Endodermal cell (in vitro differentiated cells): ENCODE measurements around the gene AP3D1. TPM values are rescaled to one million over a fixed set of nuclear protein-coding genes. Genes with fewer than 3 reads are reported as not detected.

ENCODE experiments used
- DNase-seq: peaks from one replicate; pipeline ENCODE4 v3.0.0-alpha.2; 2017
- H3K27ac ChIP-seq: 2 replicates; pipeline ENCODE4 v1.5.1; 2013; ENCODE audit warnings: mild to moderate bottlenecking, low read depth, low read length, moderate library complexity
- H3K27me3 ChIP-seq: 2 replicates; pipeline ENCODE4 v1.6.1; 2013; ENCODE audit warnings: mild to moderate bottlenecking, low read length, moderate library complexity; ENCODE audit not compliant: insufficient read depth, control insufficient read depth, poor library complexity, severe bottlenecking
- H3K36me3 ChIP-seq: 2 replicates; pipeline ENCODE4 v1.7.0; 2013; ENCODE audit warnings: mild to moderate bottlenecking, low read length, moderate library complexity; ENCODE audit not compliant: control insufficient read depth, insufficient read depth
- H3K4me1 ChIP-seq: one replicate; pipeline ENCODE4 v1.7.0; 2013; ENCODE audit warnings: low read length; ENCODE audit not compliant: control insufficient read depth, insufficient read depth
- H3K4me3 ChIP-seq: 2 replicates; pipeline ENCODE4 v1.5.1; 2013; ENCODE audit warnings: mild to moderate bottlenecking, low read length, moderate library complexity
- H3K9ac ChIP-seq: 2 replicates; pipeline ENCODE4 v1.6.1; 2013; ENCODE audit warnings: mild to moderate bottlenecking, low read length, moderate library complexity; ENCODE audit not compliant: poor library complexity, severe bottlenecking; ENCODE audit errors: extremely low read depth
- H3K9me3 ChIP-seq: 2 replicates; pipeline ENCODE4 v1.6.1; 2013; ENCODE audit warnings: mild to moderate bottlenecking, low read length, moderate library complexity; ENCODE audit not compliant: control insufficient read depth
- H3K27ac Mint-ChIP-seq: 2 replicates; pipeline ENCODE4 v1.8.0; 2020; ENCODE audit warnings: mixed read lengths
- H3K27me3 Mint-ChIP-seq: 2 replicates; pipeline ENCODE4 v1.8.0; 2021; ENCODE audit warnings: mild to moderate bottlenecking, mixed read lengths; ENCODE audit not compliant: insufficient read depth
- H3K36me3 Mint-ChIP-seq: 2 replicates; pipeline ENCODE4 v1.8.0; 2020; ENCODE audit warnings: low read depth, mixed read lengths
- H3K4me1 Mint-ChIP-seq: 2 replicates; pipeline ENCODE4 v1.8.0; 2020; ENCODE audit warnings: mixed read lengths
- H3K4me3 Mint-ChIP-seq: 2 replicates; pipeline ENCODE4 v1.8.0; 2020; ENCODE audit warnings: mild to moderate bottlenecking, moderate library complexity, mixed read lengths
- H3K9me3 Mint-ChIP-seq: 2 replicates; pipeline ENCODE4 v1.8.0; 2020; ENCODE audit warnings: mild to moderate bottlenecking, mixed read lengths
- CTCF ChIP-seq: fragments of 200-600 bp; sonication (generic); conservative IDR thresholded peaks from 2 replicates; pipeline ENCODE4 v1.5.0; 2021; ENCODE audit warnings: antibody characterized with exemption, mild to moderate bottlenecking
- WGBS, 2 experiments: methylation state at CpG; one replicate each; pipeline versions ENCODE4 v1.1.5 to v1.1.7; 2013; ENCODE audit warnings: missing lambda C conversion rate in 2 of 2, mixed read lengths in 1 of 2; ENCODE audit not compliant: insufficient coverage in 1 of 2, insufficient read length in 1 of 2; 5-methylcytosine and 5-hydroxymethylcytosine counted together
- total RNA-seq, 2 donors: library from RNA; stranded (reverse); fragmentation: NEBNext Ultra II Directional in 1 of 2; extraction: Animal tissue kit (Norgen Biotek cat#: 25700) in 1 of 2; gene quantifications; 2 replicates in 1 of 2; 3 replicates in 1 of 2; pipeline ENCODE4 v1.2.1, GENCODE V29; 2021

The AP3D1 gene
- total RNA-seq, 2 donors from 2014 or later, result 162 to 181 TPM

- H3K9me3 Mint-ChIP-seq, result no peaks in the 10 kb centered on the region
Measured at GRCh38 chr19:2195914-2196313, 44.5 kb upstream of the AP3D1 start.

GRCh38 chr19:2195361-2195760, 44.0 kb upstream of the AP3D1 start:
- Mint-ChIP-seq H3K27ac (no peak overlapping the region), H3K4me1 (no peaks in the 10 kb centered on the region), H3K4me3 (no peak overlapping the region), H3K36me3 (peaks cover 37% of the 10 kb centered on the region), H3K27me3 (no peaks in the 10 kb centered on the region), H3K9me3 (no peaks in the 10 kb centered on the region)
- Histone ChIP-seq H3K9me3 (no peaks in the 10 kb centered on the region), H3K27ac (no peak overlapping the region), H3K27me3 (no peaks in the 10 kb centered on the region), H3K4me3 (no peak overlapping the region), H3K4me1 (no peaks in the 10 kb centered on the region), H3K36me3 (peaks cover 4% of the 10 kb centered on the region), H3K9ac (no peak overlapping the region)
- WGBS, 2 experiments, result 95 to 96% methylated on average over 6 to 13 of the region's 13 CpGs
- TF ChIP-seq CTCF, result no peak
- DNase-seq, result no peak

More at GRCh38 chr19:2195914-2196313, 44.5 kb upstream of the AP3D1 start:
- H3K4me3 Mint-ChIP-seq, result no peak overlapping the region
- no peaks in the 10 kb centered on the region for H3K9me3 ChIP-seq
- peaks cover 4% of the 10 kb centered on the region for H3K36me3 ChIP-seq
- no peaks in the 10 kb centered on the region for H3K27me3 Mint-ChIP-seq
- no peaks in the 10 kb centered on the region for H3K4me1 ChIP-seq
- no peak overlapping the region for H3K27ac ChIP-seq
- WGBS, 2 experiments, result 94% methylated on average over 14 to 19 of the region's 19 CpGs
- TF ChIP-seq CTCF, result no peak
- no peak overlapping the region for H3K27ac Mint-ChIP-seq
- no peak for DNase-seq
- H3K4me1 Mint-ChIP-seq, result no peaks in the 10 kb centered on the region
- no peak overlapping the region for H3K4me3 ChIP-seq
- H3K27me3 ChIP-seq, result no peaks in the 10 kb centered on the region
- H3K36me3 Mint-ChIP-seq, result peaks cover 31% of the 10 kb centered on the region
- H3K9ac ChIP-seq, result no peak overlapping the region

GRCh38 chr19:2194513-2195078, 43.2 kb upstream of the AP3D1 start:
- WGBS, 2 experiments, result 94 to 95% methylated on average over 17 to 24 of the region's 25 CpGs
- no peak overlapping the region for H3K4me3 ChIP-seq
- no peak for TF ChIP-seq CTCF
- no peaks in the 10 kb centered on the region for H3K4me1 Mint-ChIP-seq
- H3K9ac ChIP-seq, result no peak overlapping the region
- no peaks in the 10 kb centered on the region for H3K27me3 ChIP-seq
- H3K27ac ChIP-seq, result no peak overlapping the region
- H3K9me3 Mint-ChIP-seq, result no peaks in the 10 kb centered on the region
- H3K9me3 ChIP-seq, result no peaks in the 10 kb centered on the region
- H3K36me3 Mint-ChIP-seq, result peaks cover 37% of the 10 kb centered on the region
- no peaks in the 10 kb centered on the region for H3K4me1 ChIP-seq
- no peak for DNase-seq
- H3K27me3 Mint-ChIP-seq, result no peaks in the 10 kb centered on the region
- H3K36me3 ChIP-seq, result peaks cover 4% of the 10 kb centered on the region
- no peak overlapping the region for H3K4me3 Mint-ChIP-seq
- H3K27ac Mint-ChIP-seq, result no peak overlapping the region
